Neural cell (in vitro differentiated cells): Measurements from ENCODE around the gene DENND5A.

Source experiments
- EZH2 ChIP-seq: fragments of 200-600, 300-800 bp; shearing (Covaris generic), sonication (generic); IDR thresholded peaks from 2 replicates; pipeline ENCODE4 v1.6.1; 2014; ENCODE audit warnings: antibody characterized with exemption, low read length, borderline replicate concordance, mild to moderate bottlenecking; ENCODE audit not compliant: insufficient read depth, poor library complexity, severe bottlenecking
- TAF1 ChIP-seq: IDR thresholded peaks from 2 replicates; pipeline ENCODE4 v1.6.1; 2012; ENCODE audit warnings: low read depth

DNA sequence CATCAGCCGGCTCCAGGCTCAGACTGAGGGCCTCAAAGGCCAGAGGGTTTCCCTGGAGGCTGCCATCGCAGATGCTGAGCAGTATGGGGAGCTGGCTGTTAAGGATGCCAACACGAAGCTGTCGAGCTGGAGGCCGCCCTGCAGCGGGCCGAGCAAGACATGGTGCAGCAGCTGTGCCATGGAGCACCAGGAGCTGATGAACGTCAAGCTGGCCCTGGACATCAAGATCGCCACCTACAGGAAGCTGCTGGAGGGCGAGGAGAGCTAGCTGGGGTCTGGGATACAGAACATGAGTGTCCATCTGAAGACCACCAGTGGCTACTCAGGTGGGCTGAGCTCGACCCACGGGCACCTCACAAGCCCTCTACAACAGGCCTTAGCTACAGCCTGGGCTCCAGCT lies 169.7 kb downstream of the DENND5A start:
- no peak for TF ChIP-seq EZH2
- TF ChIP-seq TAF1 = no peak
